K562 (cell line): ENCODE results near the gene CISD2. TPM values are rescaled to one million over a fixed set of nuclear protein-coding genes. Genes with fewer than 3 reads are reported as not detected.

Experiments used
- CHD2 ChIP-seq: IDR thresholded peaks from 2 replicates; pipeline ENCODE4 v1.6.1; 2011; ENCODE audit warnings: low read depth, low read length
- CREM ChIP-seq: IDR thresholded peaks from 2 replicates; pipeline ENCODE4 v1.6.1; 2014; ENCODE audit warnings: antibody characterized with exemption, low read depth
- DACH1 ChIP-seq: fragments of 450-650 bp; IDR thresholded peaks from 2 replicates; pipeline ENCODE4 v1.6.1; 2018; ENCODE audit not compliant: partially characterized antibody
- DDX20 ChIP-seq: fragments of 450-650 bp; IDR thresholded peaks from 2 replicates; pipeline ENCODE4 v1.6.1; 2016; ENCODE audit warnings: missing genetic modification characterization, low read depth, mild to moderate bottlenecking, missing compliant biosample characterization, moderate library complexity
- E2F5 ChIP-seq: sonication (generic); formaldehyde crosslinking; IDR thresholded peaks from 2 replicates; pipeline ENCODE4 v1.8.0; 2022; ENCODE audit warnings: mild to moderate bottlenecking, missing genetic modification reagents
- HES1 ChIP-seq: fragments of 450-650 bp; IDR thresholded peaks from 2 replicates; pipeline ENCODE4 v1.6.1; 2016; ENCODE audit warnings: low read depth, mild to moderate bottlenecking, moderate library complexity
- HEY1 ChIP-seq: fragments of 250-450 bp; sonication (Bioruptor Pico); IDR thresholded peaks from 2 replicates; pipeline ENCODE4 v1.5.0; 2020; ENCODE audit warnings: mild to moderate bottlenecking, moderate library complexity, borderline replicate concordance
- MTA1 ChIP-seq: fragments of 450-650 bp; IDR thresholded peaks from 2 replicates; pipeline ENCODE4 v1.6.1; 2017; ENCODE audit warnings: borderline replicate concordance
- NFYB ChIP-seq: IDR thresholded peaks from 2 replicates; pipeline ENCODE4 v1.6.1; 2011; ENCODE audit warnings: mild to moderate bottlenecking, moderate library complexity; ENCODE audit not compliant: insufficient read length; ENCODE audit errors: extremely low read depth
- NR3C1 ChIP-seq: sonication (generic); formaldehyde crosslinking; IDR thresholded peaks from 2 replicates; pipeline ENCODE4 v1.8.1; 2022; ENCODE audit warnings: missing genetic modification reagents
- USF1 ChIP-seq: sonication (generic); formaldehyde crosslinking; IDR thresholded peaks from 2 replicates; pipeline ENCODE4 v1.9.0; 2022; ENCODE audit warnings: mild to moderate bottlenecking, missing genetic modification reagents
- XRCC4 ChIP-seq: IDR thresholded peaks from one replicate; pipeline ENCODE4 v1.6.1; 2011; ENCODE audit not compliant: insufficient read depth, insufficient read length; ENCODE audit errors: extremely low read depth
- ZBTB11 ChIP-seq, 3 experiments: fragments of 200-800 bp in 1 of 3; fragments of 250-450 bp in 1 of 3; fragments of 450-650 bp in 1 of 3; sonication (Bioruptor Pico) in 1 of 3; sonication (Bioruptor generic) in 1 of 3; formaldehyde crosslinking in 1 of 3; IDR thresholded peaks; 2 replicates each; pipeline versions ENCODE4 v1.6.1 to v1.8.0; 2016 to 2022; ENCODE audit warnings: mild to moderate bottlenecking in 2 of 3, missing genetic modification characterization in 2 of 3, missing compliant biosample characterization in 1 of 3, moderate library complexity in 1 of 3
- ZNF23 ChIP-seq: fragments of 250-450 bp; sonication (Bioruptor Pico); IDR thresholded peaks from 2 replicates; pipeline ENCODE4 v1.4.0; 2020; ENCODE audit warnings: mild to moderate bottlenecking
- ZNF740 ChIP-seq, 3 experiments: fragments of 200-800 bp in 1 of 3; sonication (Bioruptor generic) in 1 of 3; sonication (generic) in 1 of 3; formaldehyde crosslinking in 1 of 3; IDR thresholded peaks; 2 replicates each; pipeline versions ENCODE4 v1.6.1 to v1.8.0; 2016 to 2022; ENCODE audit warnings: mild to moderate bottlenecking in 2 of 3, missing compliant biosample characterization in 2 of 3, missing genetic modification characterization in 2 of 3, missing genetic modification reagents in 1 of 3
- polyA plus RNA-seq, 8 experiments: library from polyadenylated mRNA; depleted of rRNA in 4 of 8; stranded (reverse) in 5 of 8; unstranded in 3 of 8; fragments of >200 nt; fragmentation: Nextera tagmentation in 2 of 8; fragmentation: Illumina TruSeq in 1 of 8; extraction: Ambion mirVana in 2 of 8; extraction: Trizol in 1 of 8; gene quantifications; 2 replicates each; pipeline versions ENCODE4 v1.2.1 to v1.2.3, GENCODE V29; 2011 to 2014; ENCODE audit warnings: inconsistent platforms in 1 of 8, missing spikeins in 1 of 8
- total RNA-seq, 7 experiments: library from RNA; depleted of rRNA in 6 of 7; stranded (reverse); fragments of >200 nt in 6 of 7; fragmentation: Illumina TruSeq in 2 of 7; extraction: Trizol in 2 of 7; gene quantifications; 2 replicates each; pipeline versions ENCODE4 v1.2.1 to v1.2.3, GENCODE V29; 2011 to 2021; ENCODE audit warnings: low replicate concordance in 1 of 7
- TF ChIP-seq, protein P1 (sequence below): sonication (generic); formaldehyde crosslinking; IDR thresholded peaks from 2 replicates; pipeline ENCODE4 v1.8.0; 2022; ENCODE audit warnings: missing genetic modification reagents, mild to moderate bottlenecking, moderate library complexity, borderline replicate concordance

CISD2 gene
- total and polyA plus RNA-seq, 9 of the 15 experiments (the other 6 are each of a cell fraction or from before 2014, with no cell fraction given), result 37.8 to 91.4 (median 59.8) TPM

DNA sequence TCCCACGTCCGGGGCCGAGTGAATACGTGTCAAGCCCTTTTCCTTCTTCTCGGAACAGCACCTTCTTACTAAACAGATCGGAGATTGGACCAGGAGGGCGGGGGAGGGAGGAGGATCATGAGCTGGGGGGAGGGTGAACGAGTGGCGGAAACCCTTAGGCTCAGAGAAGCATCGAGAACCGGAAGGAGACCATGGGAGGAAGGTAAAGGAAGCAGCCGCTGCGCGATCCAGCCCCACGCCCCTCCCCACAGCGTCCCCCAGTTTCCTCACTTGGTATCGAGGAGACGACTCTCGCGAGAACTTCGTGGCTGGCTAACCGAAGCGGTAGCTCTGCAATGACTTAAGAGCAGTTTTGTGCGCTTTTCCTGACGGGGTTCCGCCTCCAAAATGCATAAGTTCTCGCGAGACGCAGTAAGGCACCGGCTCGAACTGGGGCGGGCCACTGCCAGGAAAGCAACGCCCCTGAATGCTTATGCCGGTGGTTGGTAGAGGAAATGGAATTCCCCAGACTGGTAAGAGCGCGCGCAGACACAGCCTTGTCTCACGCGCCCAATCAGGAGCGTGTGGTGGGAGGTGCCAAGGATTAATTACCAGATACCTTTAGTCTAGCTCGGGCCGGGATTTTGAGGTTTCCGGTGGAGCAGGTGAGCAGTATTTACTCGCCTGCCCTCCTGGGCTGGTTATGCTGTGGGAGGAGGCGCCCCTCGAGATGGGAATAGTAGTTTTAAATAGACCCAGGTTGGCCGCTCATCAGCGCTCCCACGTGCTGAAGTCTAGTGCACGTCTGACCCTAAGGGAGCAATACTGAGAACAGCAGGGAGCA is 40.9 kb upstream of the CISD2 start (continued):
- TF ChIP-seq ZBTB11 (CRISPR knock-in tag; IDR thresholded peaks at IDR 0.05) (no peak; a peak in 1 of 6 replicates), DDX20 (tag) (no peak), CHD2 (peak; percentile 99), ZNF23 (CRISPR knock-in tag) (no peak), HES1 (peak; percentile 82; the same call in 1 of the 2 replicates), DACH1 (peak; percentile 73), E2F5 (CRISPR knock-in tag) (0 out of 2 replicates have a peak, but pooled peaks have one; percentile 5), MTA1 (peak; percentile 75), NR3C1 (CRISPR knock-in tag) (no peak), ZNF740 (CRISPR knock-in tag; IDR thresholded peaks at IDR 0.05) (peak; percentile 58; the same call in 1 of the 2 replicates), ZNF740 (tag; IDR thresholded peaks at IDR 0.05) (peak in 1 of 2 experiments; percentile 61; a peak in 1 of 4 replicates), USF1 (CRISPR knock-in tag) (peak; percentile 68), CREM (peak; percentile 44), XRCC4 (no peak), NFYB (peak; percentile 81), HEY1 (CRISPR knock-in tag) (0 out of 2 replicates have a peak, but pooled peaks have one; percentile 37)
- TF ChIP-seq, protein P1, sequence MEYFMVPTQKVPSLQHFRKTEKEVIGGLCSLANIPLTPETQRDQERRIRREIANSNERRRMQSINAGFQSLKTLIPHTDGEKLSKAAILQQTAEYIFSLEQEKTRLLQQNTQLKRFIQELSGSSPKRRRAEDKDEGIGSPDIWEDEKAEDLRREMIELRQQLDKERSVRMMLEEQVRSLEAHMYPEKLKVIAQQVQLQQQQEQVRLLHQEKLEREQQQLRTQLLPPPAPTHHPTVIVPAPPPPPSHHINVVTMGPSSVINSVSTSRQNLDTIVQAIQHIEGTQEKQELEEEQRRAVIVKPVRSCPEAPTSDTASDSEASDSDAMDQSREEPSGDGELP, result peak; percentile 66; the same call in 1 of the 2 replicates
